Measurements from ENCODE around the gene AIFM3. TPM values are rescaled to one million over a fixed set of nuclear protein-coding genes. Genes with fewer than 3 reads are reported as not detected.

The AIFM3 gene
- total RNA-seq, 4 donors from 2014 or later, result 0.11 to 2.0 (median 0.80) TPM

DNA sequence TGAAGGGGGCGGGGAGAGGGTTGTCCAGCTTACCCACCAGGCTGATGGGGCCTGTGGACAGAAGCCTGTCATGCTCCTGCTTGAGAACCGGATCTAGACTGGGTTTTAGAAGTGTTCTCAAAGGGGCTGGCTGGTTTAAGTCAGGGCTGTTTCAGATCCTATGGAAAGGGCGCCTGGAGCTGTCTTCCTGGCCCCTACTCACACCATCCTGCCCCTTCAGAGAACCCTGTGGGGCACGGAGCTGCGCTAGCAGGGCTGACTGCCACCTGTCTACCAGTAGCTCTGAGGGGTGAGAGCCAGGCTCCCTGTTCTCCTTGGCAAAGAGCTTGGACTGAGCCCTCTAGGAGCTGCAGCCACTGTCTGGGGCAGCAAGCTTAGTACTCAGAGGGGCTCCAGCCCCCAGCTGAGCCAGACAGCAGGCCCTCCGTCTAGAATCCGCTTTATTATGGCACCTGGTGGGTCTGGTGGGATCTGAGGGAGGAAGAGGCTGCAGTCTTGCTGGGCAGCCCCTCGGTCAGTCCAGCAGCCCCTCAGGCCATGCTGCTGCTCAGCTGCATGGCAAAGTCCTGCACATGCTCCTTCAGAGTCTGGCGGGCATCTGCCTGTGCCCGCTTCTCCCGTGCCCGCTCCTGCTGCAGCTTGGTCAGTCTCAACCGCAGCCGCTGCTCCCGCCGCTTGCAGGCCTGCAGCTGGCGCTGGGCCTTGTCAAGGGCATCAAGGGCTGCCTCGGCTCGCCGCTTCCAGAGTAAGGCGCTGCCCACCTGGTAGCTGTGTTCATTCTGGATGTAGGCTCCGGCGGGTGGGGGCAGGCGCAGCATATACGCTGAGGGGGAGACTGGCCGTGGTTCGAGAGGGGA, 32.5 kb downstream of the AIFM3 start:
- Histone ChIP-seq H3K4me3 (replicated peaks in 1 of 3) (no peak overlapping the region), H3K27me3 (no peaks in the 10 kb centered on the region), H3K27ac (no peak overlapping the region), H3K4me1 (peaks cover 18 to 29% of the 10 kb centered on the region in 2 donors), H3K9me3 (no peaks in the 10 kb centered on the region), H3K36me3 (peaks cover 10 to 11% of the 10 kb centered on the region in 2 donors)
- no peak for TF ChIP-seq POLR2A (IDR thresholded peaks at IDR 0.05)
- TF ChIP-seq, protein P1, sequence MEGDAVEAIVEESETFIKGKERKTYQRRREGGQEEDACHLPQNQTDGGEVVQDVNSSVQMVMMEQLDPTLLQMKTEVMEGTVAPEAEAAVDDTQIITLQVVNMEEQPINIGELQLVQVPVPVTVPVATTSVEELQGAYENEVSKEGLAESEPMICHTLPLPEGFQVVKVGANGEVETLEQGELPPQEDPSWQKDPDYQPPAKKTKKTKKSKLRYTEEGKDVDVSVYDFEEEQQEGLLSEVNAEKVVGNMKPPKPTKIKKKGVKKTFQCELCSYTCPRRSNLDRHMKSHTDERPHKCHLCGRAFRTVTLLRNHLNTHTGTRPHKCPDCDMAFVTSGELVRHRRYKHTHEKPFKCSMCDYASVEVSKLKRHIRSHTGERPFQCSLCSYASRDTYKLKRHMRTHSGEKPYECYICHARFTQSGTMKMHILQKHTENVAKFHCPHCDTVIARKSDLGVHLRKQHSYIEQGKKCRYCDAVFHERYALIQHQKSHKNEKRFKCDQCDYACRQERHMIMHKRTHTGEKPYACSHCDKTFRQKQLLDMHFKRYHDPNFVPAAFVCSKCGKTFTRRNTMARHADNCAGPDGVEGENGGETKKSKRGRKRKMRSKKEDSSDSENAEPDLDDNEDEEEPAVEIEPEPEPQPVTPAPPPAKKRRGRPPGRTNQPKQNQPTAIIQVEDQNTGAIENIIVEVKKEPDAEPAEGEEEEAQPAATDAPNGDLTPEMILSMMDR (IDR thresholded peaks at IDR 0.05), result no peak
- intact Hi-C loops (cut with DNase I), result no loop called here
- WGBS, 2 donors, result 85 to 91% methylated on average over 9 to 13 of the region's 27 CpGs
- no peak for DNase-seq

DNA sequence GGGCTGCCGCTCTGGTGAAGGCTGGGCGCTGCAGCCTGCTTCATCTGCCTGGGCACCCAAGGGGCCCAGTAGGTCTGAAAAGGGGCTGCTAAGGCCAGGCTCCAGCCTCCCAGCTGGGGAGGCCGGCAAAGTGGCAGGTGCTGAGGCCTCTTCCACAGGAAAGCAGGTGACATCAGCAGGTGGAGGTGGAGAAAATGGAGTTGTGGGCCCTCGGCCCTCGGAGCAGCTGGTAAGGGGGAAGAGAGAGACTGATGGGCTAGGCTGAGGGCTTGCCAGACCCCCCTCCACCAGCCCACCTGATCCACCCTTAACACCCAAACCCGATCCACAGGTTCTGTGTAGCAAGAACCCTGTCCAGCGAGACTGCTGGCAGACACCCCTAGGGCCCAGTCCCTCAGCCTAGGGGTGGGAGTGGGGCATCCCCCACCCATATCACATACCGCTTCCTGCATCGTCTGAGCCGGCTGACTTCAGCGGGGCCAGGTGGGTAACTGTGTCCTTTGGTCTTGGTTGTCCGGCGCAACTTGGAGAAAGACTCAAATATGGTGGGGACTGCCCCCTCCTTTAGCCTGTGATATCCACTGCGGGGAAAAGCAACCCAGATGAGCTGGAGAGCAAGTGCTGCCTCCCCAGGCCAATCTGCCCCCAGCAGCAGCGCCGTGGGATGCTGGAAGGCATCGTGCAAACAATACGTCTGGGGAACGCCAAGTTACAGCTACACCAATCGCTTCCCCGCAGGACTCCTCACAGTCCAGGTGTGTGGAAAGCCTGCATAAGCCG, 33.3 kb downstream of the AIFM3 start:
- peak overlapping the region in 2 of 3 donors; percentile 98 to 99 for H3K27ac ChIP-seq
- intact Hi-C loops (cut with DNase I), result no loop called here
- peaks cover 10 to 11% of the 10 kb centered on the region in 2 donors for H3K36me3 ChIP-seq
- no peak for TF ChIP-seq POLR2A (IDR thresholded peaks at IDR 0.05)
- H3K4me1 ChIP-seq, result peaks cover 18 to 29% of the 10 kb centered on the region in 2 donors
- WGBS, 2 donors, result 45 to 62% methylated on average over 18 to 22 of the region's 22 CpGs
- H3K4me3 ChIP-seq (replicated peaks in 1 of 3), result peak overlapping the region in 1 of 3 donors; percentile 62
- H3K27me3 ChIP-seq, result no peaks in the 10 kb centered on the region
- no peak for DNase-seq
- no peaks in the 10 kb centered on the region for H3K9me3 ChIP-seq

DNA sequence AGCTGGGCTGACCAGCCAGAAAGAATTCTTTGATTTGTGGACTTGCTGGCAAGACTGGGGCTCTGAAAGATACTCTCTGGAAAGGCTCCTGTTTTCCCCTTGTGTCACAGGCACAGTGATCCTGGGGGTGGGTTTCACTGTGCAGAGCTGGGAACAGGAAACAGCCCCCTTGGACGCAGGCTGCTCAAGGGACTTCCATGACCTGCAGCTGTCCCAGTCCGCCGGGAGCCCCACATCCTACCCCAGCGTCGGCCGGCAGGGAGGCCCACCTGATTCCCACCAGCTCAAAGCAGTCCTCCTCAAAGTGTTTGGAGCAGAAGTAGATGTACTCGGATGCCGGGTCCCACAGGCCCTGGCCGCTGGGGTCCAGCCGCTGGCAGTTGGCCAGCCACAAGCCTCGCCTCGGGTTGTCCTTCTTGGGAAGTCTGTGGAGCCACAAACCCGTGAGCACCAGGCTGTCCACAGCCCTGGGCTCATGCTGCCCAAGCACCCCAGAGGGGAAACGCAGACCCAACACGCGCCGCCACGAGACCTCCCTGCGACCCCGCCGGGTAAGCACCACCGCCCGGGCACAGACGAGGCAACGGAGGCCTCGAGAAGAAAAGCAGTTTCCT, 34.0 kb downstream of the AIFM3 start:
- WGBS, 2 donors, result 2 to 4% methylated on average over 5 to 20 of the region's 26 CpGs
- intact Hi-C loops (cut with DNase I), result no loop called here
- Histone ChIP-seq H3K9me3 (no peaks in the 10 kb centered on the region), H3K4me1 (peaks cover 18 to 29% of the 10 kb centered on the region in 2 donors), H3K27me3 (no peaks in the 10 kb centered on the region), H3K27ac (peak overlapping the region; percentile 88 to 99 (median 98)), H3K36me3 (peaks cover 5 to 11% of the 10 kb centered on the region in 2 donors), H3K4me3 (replicated peaks in 1 of 3) (peak overlapping the region; percentile 47 to 87 (median 62))
- no peak for DNase-seq
- no peak for TF ChIP-seq POLR2A (IDR thresholded peaks at IDR 0.05)
- TF ChIP-seq, protein P1 (IDR thresholded peaks at IDR 0.05), result no peak

DNA sequence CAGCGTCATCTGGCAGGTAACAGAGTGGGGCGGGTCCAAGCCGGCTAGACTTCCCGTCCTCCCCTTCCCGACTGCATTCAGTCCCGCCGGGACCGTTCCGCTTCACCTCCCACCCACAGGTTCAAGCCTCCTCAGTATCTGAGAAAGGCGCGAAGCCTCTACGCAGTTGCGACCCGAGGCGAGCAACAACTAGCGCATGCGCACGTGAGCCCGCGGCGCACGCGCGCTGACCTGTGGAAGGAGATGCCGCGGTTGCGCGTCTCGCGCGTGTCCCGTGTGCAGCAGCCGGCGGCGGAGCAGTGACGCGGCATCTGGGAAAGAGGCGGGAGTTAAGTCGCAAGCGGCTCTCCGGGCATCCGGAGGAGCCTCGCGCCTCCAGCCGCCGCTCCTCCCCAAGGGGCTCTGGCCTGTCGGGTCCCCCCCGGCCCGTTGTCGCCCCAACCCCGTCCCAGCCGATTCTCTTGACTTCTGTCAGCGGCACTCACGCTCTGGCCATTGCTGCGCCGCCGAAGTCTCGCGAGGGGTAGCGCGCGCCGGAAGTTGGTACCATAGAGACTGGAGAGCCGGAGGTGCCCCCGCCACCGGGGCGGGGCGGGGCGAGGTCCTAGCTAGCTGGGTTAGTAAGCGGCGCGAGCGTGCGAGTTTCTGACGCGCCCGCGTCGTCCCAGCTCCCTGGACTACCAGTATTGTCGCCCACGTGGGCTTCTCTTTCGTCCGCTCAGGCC, 34.7 kb downstream of the AIFM3 start, which contains the start of gene THAP7:
Gene THAP7 (minus strand): TSS at position 518 of the 725 bp plus-strand sequence. CDS start 207 bp downstream, at position 311.
- no peaks in the 10 kb centered on the region for H3K9me3 ChIP-seq
- H3K27ac ChIP-seq, result peak within 1 kb of the TSS; percentile 88 to 99 (median 98)
- TF ChIP-seq POLR2A (IDR thresholded peaks at IDR 0.05), result peak in 1 of 2 donors; percentile 83
- TF ChIP-seq, protein P1 (IDR thresholded peaks at IDR 0.05), result no peak
- intact Hi-C loops (cut with DNase I), result no loop called here
- peaks cover 18 to 29% of the 10 kb centered on the region in 2 donors for H3K4me1 ChIP-seq
- peaks cover 4 to 11% of the 10 kb centered on the region in 2 donors for H3K36me3 ChIP-seq
- peak within 1 kb of the TSS; percentile 47 to 87 (median 62) for H3K4me3 ChIP-seq (replicated peaks in 1 of 3)
- H3K27me3 ChIP-seq, result no peaks in the 10 kb centered on the region
- DNase-seq, result peak; percentile 97 to 98
- 0 to 1% methylated on average over 22 to 32 of the region's 83 CpGs for WGBS, 2 donors

All from thyroid gland (tissue), 4 donors.